Naive thymus-derived CD4-positive, alpha-beta T cell (primary cell): ENCODE measurements around the gene CC2D2B. TPM values are rescaled to one million over a fixed set of nuclear protein-coding genes. Genes with fewer than 3 reads are reported as not detected.

Experiments used
- ATAC-seq: fragments of 150-1000 bp; cut with Tn5 transposase; 2 replicates; pipeline ENCODE4 v1.10.0; 2021; ENCODE audit warnings: mild to moderate bottlenecking, moderate library complexity
- CTCF ChIA-PET: fragments of 350-600 bp; sonication (Branson Sonifier 250); formaldehyde crosslinking; loops from one replicate; lab custom pipeline; 2021; ENCODE audit warnings: antibody characterized with exemption; lab: Charles Lee
- POLR2A ChIA-PET: fragments of 350-600 bp; sonication (Branson Sonifier 250); formaldehyde crosslinking; loops from one replicate; lab custom pipeline; 2021; ENCODE audit warnings: antibody characterized with exemption, inconsistent platforms; lab: Charles Lee
- DNase-seq, 9 donors: peaks; one replicate each; pipeline versions ENCODE4 v3.0.0 to v3.0.0-alpha.2; 2020 to 2022; ENCODE audit warnings: mixed read lengths in 1 of 9
- H3K27ac ChIP-seq: one replicate; pipeline ENCODE4 v1.7.0; 2013; ENCODE audit warnings: mild to moderate bottlenecking, low read depth, low read length, moderate library complexity
- H3K27me3 ChIP-seq, 2 donors: one replicate each; pipeline ENCODE4 v1.7.0; 2013; ENCODE audit warnings: low read length in 2 of 2, mild to moderate bottlenecking in 2 of 2, moderate library complexity in 2 of 2; ENCODE audit not compliant: control insufficient read depth in 2 of 2, insufficient read depth in 2 of 2
- H3K36me3 ChIP-seq, 3 experiments: 1 replicate in 2 of 3; 2 replicates in 1 of 3; pipeline ENCODE4 v1.7.0; 2013; ENCODE audit warnings: low read length in 3 of 3, mild to moderate bottlenecking in 3 of 3, moderate library complexity in 1 of 3; ENCODE audit not compliant: insufficient read depth in 3 of 3, control insufficient read depth in 2 of 3
- H3K4me1 ChIP-seq, 2 donors: one replicate each; pipeline ENCODE4 v1.7.0; 2013; ENCODE audit warnings: low read length in 2 of 2, mild to moderate bottlenecking in 2 of 2, moderate library complexity in 1 of 2; ENCODE audit not compliant: control insufficient read depth in 2 of 2, insufficient read depth in 2 of 2
- H3K4me3 ChIP-seq: 2 replicates; pipeline ENCODE4 v1.7.0; 2013; ENCODE audit warnings: mild to moderate bottlenecking, low read length
- H3K9me3 ChIP-seq, 3 experiments: 1 replicate in 2 of 3; 2 replicates in 1 of 3; pipeline ENCODE4 v1.7.0; 2013; ENCODE audit warnings: low read length in 3 of 3; ENCODE audit not compliant: control insufficient read depth in 2 of 3
- H3K27ac Mint-ChIP-seq, 9 donors: one replicate each; pipeline ENCODE4 v1.8.0; 2020 to 2022; ENCODE audit warnings: mixed read lengths in 9 of 9, mild to moderate bottlenecking in 8 of 9, moderate library complexity in 5 of 9, inconsistent platforms in 2 of 9
- H3K27me3 Mint-ChIP-seq, 5 donors: one replicate each; pipeline ENCODE4 v1.8.0; 2021 to 2022; ENCODE audit warnings: mixed read lengths in 5 of 5, mild to moderate bottlenecking in 1 of 5
- H3K36me3 Mint-ChIP-seq, 5 donors: one replicate each; pipeline ENCODE4 v1.8.0; 2020 to 2022; ENCODE audit warnings: mixed read lengths in 5 of 5, mild to moderate bottlenecking in 3 of 5, inconsistent platforms in 1 of 5
- H3K4me1 Mint-ChIP-seq, 7 donors: one replicate each; pipeline ENCODE4 v1.8.0; 2020 to 2022; ENCODE audit warnings: mixed read lengths in 7 of 7, mild to moderate bottlenecking in 3 of 7, inconsistent platforms in 1 of 7
- H3K4me3 Mint-ChIP-seq, 10 donors: one replicate each; pipeline ENCODE4 v1.8.0; 2020 to 2022; ENCODE audit warnings: mild to moderate bottlenecking in 10 of 10, mixed read lengths in 10 of 10, moderate library complexity in 6 of 10, inconsistent platforms in 2 of 10
- H3K9me3 Mint-ChIP-seq, 11 donors: one replicate each; pipeline ENCODE4 v1.8.0; 2020 to 2022; ENCODE audit warnings: mixed read lengths in 11 of 11, mild to moderate bottlenecking in 4 of 11, inconsistent platforms in 1 of 11, moderate library complexity in 1 of 11
- intact Hi-C, 2 donors: fragments of 100-400 bp; cut with micrococcal nuclease; formaldehyde crosslinking; loops; one replicate each; pipeline ENCODE4 v1.15.1; 2023
- microRNA-seq: library from miRNA; unstranded; fragments of <30 nt; microRNA quantifications from one replicate; pipeline ENCODE4 v1.2.0, GENCODE V29; 2022; ENCODE audit warnings: borderline microRNAs expressed
- polyA plus RNA-seq, 2 donors: library from polyadenylated mRNA; unstranded; fragments of 300-500 nt; fragmentation: Illumina TruSeq; gene quantifications; one replicate each; pipeline ENCODE4 v1.2.3, GENCODE V29; 2021
- total RNA-seq, 6 experiments: library from RNA in 5 of 6; stranded (reverse) in 5 of 6; gene quantifications; 1 replicate in 5 of 6; 2 replicates in 1 of 6; pipeline ENCODE4 v1.2.3 and lab custom pipeline; 2021 to 2026

The CC2D2B gene
- total and polyA plus RNA-seq, 7 experiments from 2014 or later, result 0.64 to 0.99 TPM; not detected in 5

DNA sequence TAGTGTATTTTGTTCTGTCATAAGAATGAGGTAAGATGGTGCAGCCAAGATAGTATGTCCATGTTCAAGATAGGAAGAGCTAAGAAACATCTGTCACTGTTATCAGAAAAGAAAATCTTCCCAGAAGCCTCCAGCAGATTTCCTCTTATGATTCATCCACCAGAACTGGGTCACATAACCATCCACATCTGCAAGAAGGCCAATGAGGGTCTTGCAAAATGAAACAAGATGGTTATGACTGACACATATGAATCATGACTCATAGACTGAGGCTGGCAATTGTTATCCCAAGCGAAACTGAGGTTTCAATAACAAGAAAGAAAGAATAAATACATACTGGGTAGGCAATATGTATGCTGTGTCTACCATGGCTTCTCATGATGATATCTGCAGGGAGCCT lies 165.9 kb downstream of the CC2D2B start:
- ChIA-PET POLR2A (no interaction called here), CTCF (no interaction called here)
- Histone ChIP-seq H3K4me1 (no peaks in the 10 kb centered on the region), H3K36me3 (no peaks in the 10 kb centered on the region), H3K9me3 (no peaks in the 10 kb centered on the region), H3K27ac (no peak overlapping the region), H3K4me3 (no peak overlapping the region), H3K27me3 (no peaks in the 10 kb centered on the region)
- Mint-ChIP-seq H3K9me3 (peaks cover 0 to 5% (median 0%) of the 10 kb centered on the region in 11 donors), H3K27ac (peak overlapping the region in 1 of 9 donors; percentile 48), H3K27me3 (no peaks in the 10 kb centered on the region), H3K4me1 (peaks cover 0 to 30% (median 0%) of the 10 kb centered on the region in 7 donors), H3K36me3 (peaks cover 2 to 33% (median 14%) of the 10 kb centered on the region in 5 donors), H3K4me3 (peak overlapping the region in 1 of 10 donors; percentile 28)
- no peak for ATAC-seq
- no peak for DNase-seq
- intact Hi-C loops, result no loop called here

DNA sequence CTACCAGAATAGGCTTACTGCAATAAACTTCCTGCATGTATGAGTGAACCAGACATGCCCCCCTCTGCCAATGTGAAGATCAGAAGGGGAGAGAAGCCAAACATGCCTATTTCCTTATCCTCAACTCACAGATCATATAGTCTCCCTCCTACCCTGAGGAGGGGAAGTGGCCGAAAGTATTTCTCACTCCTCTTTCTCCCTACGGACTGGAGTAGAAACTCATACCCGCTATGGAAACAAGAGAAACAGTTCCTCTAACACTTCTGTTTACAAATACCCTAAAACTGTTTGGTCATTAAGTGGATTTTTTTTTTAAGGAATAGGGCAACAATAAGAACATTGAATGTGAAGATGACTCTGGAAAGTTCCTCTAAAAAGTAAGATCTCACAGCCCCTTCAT lies 167.0 kb downstream of the CC2D2B start:
- Histone ChIP-seq H3K27me3 (no peaks in the 10 kb centered on the region), H3K27ac (no peak overlapping the region), H3K9me3 (no peaks in the 10 kb centered on the region), H3K4me1 (no peaks in the 10 kb centered on the region), H3K36me3 (no peaks in the 10 kb centered on the region), H3K4me3 (no peak overlapping the region)
- CTCF ChIA-PET, result interaction anchor here (0.5 kb wide), 1 partner anchor 13 kb away, joined by 5 read pairs; no protein-coding TSS in a partner anchor
- no peaks in the 10 kb centered on the region for H3K27me3 Mint-ChIP-seq
- ATAC-seq, result no peak
- no peak overlapping the region for H3K4me3 Mint-ChIP-seq
- H3K27ac Mint-ChIP-seq, result no peak overlapping the region
- H3K36me3 Mint-ChIP-seq, result peaks cover 7 to 39% (median 14%) of the 10 kb centered on the region in 5 donors
- H3K4me1 Mint-ChIP-seq, result peaks cover 0 to 33% (median 0%) of the 10 kb centered on the region in 7 donors
- intact Hi-C loops, result no loop called here
- no peak for DNase-seq
- POLR2A ChIA-PET, result interaction anchor here (1.1 kb wide), 1 partner anchor 15 kb away, joined by 3 read pairs; no protein-coding TSS in a partner anchor
- H3K9me3 Mint-ChIP-seq, result peaks cover 0 to 5% (median 0%) of the 10 kb centered on the region in 11 donors

DNA sequence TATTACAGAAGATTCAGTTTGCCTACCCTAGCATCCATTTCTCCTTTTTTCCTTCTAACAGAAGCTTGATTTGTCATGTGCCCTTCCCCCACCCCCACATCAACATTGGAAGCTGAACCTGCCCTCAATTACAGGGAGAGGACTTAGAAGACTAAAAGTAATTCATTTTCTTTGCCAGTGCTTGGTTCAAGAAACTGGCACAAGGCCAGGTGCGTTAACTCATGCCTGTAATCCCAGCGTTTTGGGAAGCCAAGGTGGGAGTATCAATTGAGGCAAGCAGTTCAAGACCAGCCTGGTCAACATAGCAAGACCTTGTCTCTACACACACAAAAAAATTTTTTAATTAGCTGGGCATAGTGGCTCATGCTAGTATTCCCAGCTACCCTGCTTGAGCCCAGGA lies 168.2 kb downstream of the CC2D2B start:
- H3K9me3 Mint-ChIP-seq, result peaks cover 0 to 5% (median 0%) of the 10 kb centered on the region in 11 donors
- DNase-seq, result no peak
- ChIA-PET CTCF (interaction anchor here (1.0 kb wide), 1 partner anchor 33 kb away, joined by 3 read pairs; the partner anchor contains the start of gene CCNJ), POLR2A (interaction anchor here (0.8 kb wide), 1 partner anchor 23 kb away, joined by 3 read pairs; no protein-coding TSS in a partner anchor)
- Histone ChIP-seq H3K27ac (no peak overlapping the region), H3K27me3 (no peaks in the 10 kb centered on the region), H3K9me3 (no peaks in the 10 kb centered on the region), H3K4me1 (no peaks in the 10 kb centered on the region), H3K4me3 (no peak overlapping the region), H3K36me3 (no peaks in the 10 kb centered on the region)
- no peak for ATAC-seq
- H3K27me3 Mint-ChIP-seq, result no peaks in the 10 kb centered on the region
- no peak overlapping the region for H3K4me3 Mint-ChIP-seq
- H3K4me1 Mint-ChIP-seq, result peaks cover 0 to 44% (median 0%) of the 10 kb centered on the region in 7 donors
- intact Hi-C loops, result no loop called here
- H3K27ac Mint-ChIP-seq, result no peak overlapping the region
- peaks cover 7 to 43% (median 23%) of the 10 kb centered on the region in 5 donors for H3K36me3 Mint-ChIP-seq

DNA sequence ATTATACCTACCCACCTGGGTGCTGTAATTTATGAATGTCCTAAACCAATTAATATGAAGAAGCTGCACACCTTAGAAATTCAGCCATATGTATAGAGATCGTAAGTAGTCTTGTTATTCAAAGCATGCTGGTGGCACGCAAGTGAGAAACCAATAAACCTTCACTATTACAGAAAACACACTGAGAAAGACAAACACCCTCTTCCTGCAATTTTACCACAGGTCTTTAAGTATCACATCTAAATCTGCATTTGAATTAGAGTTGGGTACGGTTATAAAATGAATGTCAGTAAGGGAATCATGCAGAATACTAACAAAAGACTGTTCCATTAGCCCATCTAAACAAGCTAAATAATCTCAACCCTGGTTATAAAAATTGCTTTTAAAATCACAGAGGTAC lies 169.4 kb downstream of the CC2D2B start:
- CTCF ChIA-PET, result interaction anchor here (1.2 kb wide), 1 partner anchor 13 kb away, joined by 3 read pairs; no protein-coding TSS in a partner anchor
- POLR2A ChIA-PET, result no interaction called here
- peaks cover 9 to 48% (median 27%) of the 10 kb centered on the region in 5 donors for H3K36me3 Mint-ChIP-seq
- no peak overlapping the region for H3K4me3 Mint-ChIP-seq
- ATAC-seq, result no peak
- H3K4me1 Mint-ChIP-seq, result peaks cover 0 to 41% (median 0%) of the 10 kb centered on the region in 7 donors
- no peak overlapping the region for H3K4me3 ChIP-seq
- H3K27me3 Mint-ChIP-seq, result no peaks in the 10 kb centered on the region
- H3K9me3 ChIP-seq, result no peaks in the 10 kb centered on the region
- H3K4me1 ChIP-seq, result no peaks in the 10 kb centered on the region
- DNase-seq, result no peak
- intact Hi-C loops, result no loop called here
- H3K27ac ChIP-seq, result no peak overlapping the region
- H3K27ac Mint-ChIP-seq, result no peak overlapping the region
- no peaks in the 10 kb centered on the region for H3K36me3 ChIP-seq
- peaks cover 0 to 5% (median 0%) of the 10 kb centered on the region in 11 donors for H3K9me3 Mint-ChIP-seq
- H3K27me3 ChIP-seq, result no peaks in the 10 kb centered on the region

DNA sequence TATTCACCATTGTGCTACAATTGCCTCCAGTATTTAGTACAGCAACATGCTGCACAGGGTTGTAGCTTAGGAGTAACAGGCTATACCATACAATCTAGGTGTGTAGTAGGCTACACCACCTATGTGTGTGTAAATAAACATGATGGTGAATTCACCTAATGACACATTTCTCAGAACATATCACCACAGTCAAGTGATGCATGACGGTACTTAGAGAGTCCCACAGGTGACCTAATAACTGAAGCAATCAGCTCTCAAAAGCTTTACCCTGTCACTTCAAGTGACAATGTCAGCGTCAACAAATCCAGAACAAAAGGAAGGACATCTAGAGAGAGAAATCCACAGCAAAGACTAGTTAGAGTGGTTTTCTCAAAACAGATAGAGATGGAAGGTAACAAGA lies 174.4 kb downstream of the CC2D2B start:
- Mint-ChIP-seq H3K27me3 (no peaks in the 10 kb centered on the region), H3K4me1 (peaks cover 0 to 15% (median 0%) of the 10 kb centered on the region in 7 donors), H3K9me3 (no peaks in the 10 kb centered on the region), H3K4me3 (no peak overlapping the region), H3K36me3 (peaks cover 17 to 58% (median 41%) of the 10 kb centered on the region in 5 donors), H3K27ac (no peak overlapping the region)
- ChIA-PET CTCF (no interaction called here), POLR2A (interaction anchor here (0.6 to 2.0 kb wide), 2 partner anchors 48 to 65 kb away, joined by 3 to 5 read pairs; partner anchors contain the start of gene ZNF518A)
- DNase-seq (no peak), ATAC-seq (no peak)
- Histone ChIP-seq H3K4me1 (no peaks in the 10 kb centered on the region), H3K4me3 (no peak overlapping the region), H3K36me3 (no peaks in the 10 kb centered on the region), H3K27me3 (no peaks in the 10 kb centered on the region), H3K9me3 (no peaks in the 10 kb centered on the region), H3K27ac (no peak overlapping the region)
- intact Hi-C loops, result no loop called here

Small RNA genes lying within 50 kb of the gene (microRNA-seq; reads per million reads assigned to microRNA genes)
- 21.8 reads per million, percentile 32 among the genes with 10 or more reads in this experiment for gene MIR3157

Other genes with a start within 250 kb of the CC2D2B start
- 10 to 100 TPM; 16.2 to 38.3 (median 22.2) TPM for gene TCTN3, start 214.0 kb upstream of the CC2D2B start, total RNA-seq
- 10 to 100 TPM; 55.0 to 60.7 TPM for gene TCTN3, start 214.0 kb upstream of the CC2D2B start, polyA plus RNA-seq
- 10 to 100 TPM in 2 of 5 experiments, 1 to 10 TPM in 2, under 1 TPM in 1; 0.89 to 28.2 (median 5.0) TPM for gene ENTPD1, start 151.8 kb upstream of the CC2D2B start, total RNA-seq
- under 1 TPM; 0.21 to 0.48 TPM for gene ENTPD1, start 151.8 kb upstream of the CC2D2B start, polyA plus RNA-seq
- gene CCNJ, start 135.6 kb downstream of the CC2D2B start, total RNA-seq, result 1 to 10 TPM; 5.6 to 8.0 (median 6.7) TPM
- gene CCNJ, start 135.6 kb downstream of the CC2D2B start, polyA plus RNA-seq, result 1 to 10 TPM; 1.0 to 1.1 TPM
- gene ZNF518A, start 222.3 kb downstream of the CC2D2B start, total RNA-seq, result 10 to 100 TPM; 17.6 to 25.1 (median 21.5) TPM
- 10 to 100 TPM in 1 of 2 donors, 1 to 10 TPM in 1; 7.1 to 17.6 TPM for gene ZNF518A, start 222.3 kb downstream of the CC2D2B start, polyA plus RNA-seq